GM12878 (cell line): ENCODE results near the gene KBTBD8. TPM values are rescaled to one million over a fixed set of nuclear protein-coding genes. Genes with fewer than 3 reads are reported as not detected.

ENCODE experiments used
- ATAC-seq: fragments of 200-7000 bp; cut with Tn5 transposase; 3 replicates; pipeline ENCODE4 v1.9.1; 2020; ENCODE audit warnings: mild to moderate bottlenecking, moderate library complexity
- BruUV-seq: library from RNA; stranded (reverse); fragments of 400-500 nt; replicated peaks from 2 replicates; lab custom pipeline; 2021; lab: Mats Ljungman, UMichigan
- CTCF ChIA-PET: fragments of 300-600 bp; sonication (Branson Sonifier 250); formaldehyde crosslinking; extraction: SDS; loops from one replicate; lab custom pipeline; 2021; ENCODE audit warnings: inconsistent platforms; lab: Yijun Ruan, JAX
- POLR2A ChIA-PET: fragments of 350-600 bp; formaldehyde crosslinking; extraction: SDS; loops from one replicate; lab custom pipeline; 2021; ENCODE audit warnings: inconsistent platforms; lab: Charles Lee
- RAD21 ChIA-PET: fragments of 300-600 bp; sonication (Branson Sonifier 250); formaldehyde crosslinking; loops from one replicate; lab custom pipeline; 2023; ENCODE audit warnings: antibody characterized with exemption; ENCODE audit not compliant: unreplicated experiment; lab: Charles Lee
- SMC1A ChIA-PET: fragments of 300-600 bp; sonication (Branson Sonifier 250); formaldehyde crosslinking; loops from one replicate; lab custom pipeline; 2023; ENCODE audit not compliant: unreplicated experiment, uncharacterized antibody; lab: Charles Lee
- DNase-seq: peaks from one replicate; pipeline ENCODE4 v3.0.0-alpha.2; 2011; ENCODE audit warnings: low read depth, low spot score
- FAIRE-seq: peaks from 3 replicates; lab custom pipeline; 2011; peaks lifted over from hg19 to GRCh38; lab: Jason Lieb, UNC
- H2AFZ ChIP-seq: 2 replicates; pipeline ENCODE4 v1.6.0; 2011; ENCODE audit warnings: low read depth, low read length, control low read depth; ENCODE audit not compliant: control insufficient read depth
- H3K27ac ChIP-seq: 2 replicates; pipeline ENCODE4 v1.5.1; 2011; ENCODE audit warnings: control low read depth; ENCODE audit not compliant: control insufficient read depth, insufficient read depth
- H3K27me3 ChIP-seq, 2 experiments: replicated peaks in 1 of 2; 2 replicates each; pipeline versions ENCODE4 v1.6.0 to v1.6.1; 2011; ENCODE audit warnings: low read length in 1 of 2; ENCODE audit not compliant: control insufficient read depth in 2 of 2, insufficient read depth in 2 of 2
- H3K36me3 ChIP-seq, 2 experiments: 2 replicates each; pipeline ENCODE4 v1.5.1; 2011; ENCODE audit warnings: low read length in 1 of 2; ENCODE audit not compliant: control insufficient read depth in 2 of 2, insufficient read depth in 2 of 2
- H3K4me1 ChIP-seq: 2 replicates; pipeline ENCODE4 v1.6.1; 2011; ENCODE audit warnings: mild to moderate bottlenecking, low read length, moderate library complexity, mixed read lengths; ENCODE audit not compliant: control insufficient read depth, insufficient read depth
- H3K4me2 ChIP-seq: 2 replicates; pipeline ENCODE4 v1.6.0; 2011; ENCODE audit warnings: control low read depth; ENCODE audit not compliant: control insufficient read depth, insufficient read depth
- H3K4me3 ChIP-seq: fragments of 200-600 bp; sonication (generic); 2 replicates; pipeline ENCODE4 v1.5.1; 2016
- H3K79me2 ChIP-seq: 2 replicates; pipeline ENCODE4 v1.6.0; 2011; ENCODE audit warnings: low read length; ENCODE audit not compliant: control insufficient read depth, insufficient read depth
- H3K9ac ChIP-seq: 2 replicates; pipeline ENCODE4 v1.8.0; 2011; ENCODE audit warnings: low read length, control low read depth, mixed read lengths; ENCODE audit not compliant: control insufficient read depth, insufficient read depth
- H3K9me3 ChIP-seq: replicated peaks from 3 replicates; pipeline ENCODE4 v1.5.1; 2011; ENCODE audit warnings: mild to moderate bottlenecking, low read length; ENCODE audit not compliant: control insufficient read depth, insufficient read depth
- H4K20me1 ChIP-seq: 2 replicates; pipeline ENCODE4 v1.6.0; 2011; ENCODE audit not compliant: control insufficient read depth, insufficient read depth
- BHLHE40 ChIP-seq, 2 experiments: fragments of 450-650 bp in 1 of 2; IDR thresholded peaks; 2 replicates each; pipeline ENCODE4 v1.6.1; 2011 to 2017; ENCODE audit warnings: low read depth in 2 of 2, borderline replicate concordance in 1 of 2, improper control_type of control experiment in 1 of 2, low read length in 1 of 2, mild to moderate bottlenecking in 1 of 2
- CHD4 ChIP-seq: fragments of 200-600 bp; sonication (generic); IDR thresholded peaks from 2 replicates; pipeline ENCODE4 v1.6.1; 2016; ENCODE audit warnings: mild to moderate bottlenecking
- EED ChIP-seq: sonication (generic); IDR thresholded peaks from 2 replicates; pipeline ENCODE4 v1.6.1; 2016; ENCODE audit warnings: antibody characterized with exemption, low read depth
- MEF2B ChIP-seq: fragments of 450-650 bp; IDR thresholded peaks from 2 replicates; pipeline ENCODE4 v1.6.1; 2018; ENCODE audit warnings: mild to moderate bottlenecking, moderate library complexity; ENCODE audit not compliant: partially characterized antibody, poor library complexity, severe bottlenecking
- MTA3 ChIP-seq: IDR thresholded peaks from 2 replicates; pipeline ENCODE4 v1.6.1; 2012; ENCODE audit warnings: low read length, inconsistent platforms, borderline replicate concordance
- NFYB ChIP-seq: IDR thresholded peaks from 2 replicates; pipeline ENCODE4 v1.6.1; 2011; ENCODE audit warnings: low read depth, mild to moderate bottlenecking, low read length, improper control_type of control experiment, moderate library complexity; ENCODE audit not compliant: insufficient read depth
- SMAD5 ChIP-seq: IDR thresholded peaks from 2 replicates; pipeline ENCODE4 v1.6.1; 2016; ENCODE audit warnings: antibody characterized with exemption, low read depth
- SMC3 ChIP-seq: IDR thresholded peaks from 2 replicates; pipeline ENCODE4 v1.6.1; 2011; ENCODE audit warnings: low read length, improper control_type of control experiment, borderline replicate concordance
- SUZ12 ChIP-seq: fragments of 200-600 bp; sonication (generic); IDR thresholded peaks from one replicate; pipeline ENCODE4 v1.6.1; 2018; ENCODE audit warnings: antibody characterized with exemption, mild to moderate bottlenecking; ENCODE audit not compliant: unreplicated experiment
- ZNF384 ChIP-seq: IDR thresholded peaks from 2 replicates; pipeline ENCODE4 v1.6.1; 2012; ENCODE audit warnings: low read depth, mild to moderate bottlenecking, low read length, improper control_type of control experiment, borderline replicate concordance
- ZNF622 ChIP-seq: fragments of 450-650 bp; IDR thresholded peaks from 2 replicates; pipeline ENCODE4 v1.6.1; 2017; ENCODE audit warnings: mild to moderate bottlenecking, inconsistent platforms
- WGBS: methylation state at CpG from one replicate; pipeline ENCODE4 v1.1.6; 2016; ENCODE audit warnings: low lambda C conversion rate; ENCODE audit not compliant: insufficient replicate concordance, insufficient coverage; ENCODE audit errors: missing lambda C conversion rate; 5-methylcytosine and 5-hydroxymethylcytosine counted together
- in situ Hi-C: fragments of 300-500 bp; cut with MboI; formaldehyde crosslinking; loops from 9 replicates; pipeline ENCODE4 v1.14.3; 2018; ENCODE audit warnings: mixed read lengths
- intact Hi-C: fragments of 100-400 bp; cut with micrococcal nuclease; formaldehyde crosslinking; loops from one replicate; pipeline ENCODE4 v1.14.2; 2022; ENCODE audit not compliant: unreplicated experiment
- polyA plus RNA-seq, 11 experiments: library from polyadenylated mRNA; depleted of rRNA in 4 of 11; unstranded in 6 of 11; stranded (reverse) in 5 of 11; fragments of >200 nt; fragmentation: Nextera tagmentation in 4 of 11; fragmentation: Illumina TruSeq in 1 of 11; extraction: Ambion mirVana in 4 of 11; extraction: Trizol in 1 of 11; gene quantifications; 1 replicate in 1 of 11; 2 replicates in 10 of 11; pipeline versions ENCODE4 v1.2.1 to v1.2.3, GENCODE V29; 2011 to 2016; ENCODE audit warnings: inconsistent platforms in 2 of 11, missing spikeins in 2 of 11, low read depth in 1 of 11
- total RNA-seq, 4 experiments: library from RNA; depleted of rRNA in 3 of 4; stranded (reverse); fragments of >200 nt in 3 of 4; fragmentation: Illumina TruSeq in 1 of 4; extraction: Trizol in 1 of 4; gene quantifications; 2 replicates each; pipeline versions ENCODE4 v1.2.1 to v1.2.3, GENCODE V29; 2013 to 2021
- TF ChIP-seq, protein P1 (sequence below): IDR thresholded peaks from 2 replicates; pipeline ENCODE4 v1.6.1; 2011; ENCODE audit warnings: low read depth, mild to moderate bottlenecking, low read length, moderate library complexity, borderline replicate concordance; ENCODE audit errors: extremely low read depth
- TF ChIP-seq, protein P2 (sequence below): fragments of 450-650 bp; IDR thresholded peaks from 2 replicates; pipeline ENCODE4 v1.6.1; 2017; ENCODE audit warnings: mild to moderate bottlenecking
- TF ChIP-seq, protein P3 (sequence below): IDR thresholded peaks from 2 replicates; pipeline ENCODE4 v1.6.1; 2011; ENCODE audit warnings: borderline replicate concordance, low read depth, mild to moderate bottlenecking, moderate library complexity, low read length; ENCODE audit not compliant: insufficient read depth, poor library complexity, severe bottlenecking
- TF ChIP-seq, protein P4 (sequence below): fragments of 450-650 bp; IDR thresholded peaks from 2 replicates; pipeline ENCODE4 v1.6.1; 2018; ENCODE audit warnings: borderline replicate concordance, mild to moderate bottlenecking; ENCODE audit not compliant: partially characterized antibody
- TF ChIP-seq, protein P5 (sequence below): fragments of 450-650 bp; IDR thresholded peaks from 2 replicates; pipeline ENCODE4 v1.6.1; 2014; ENCODE audit warnings: mild to moderate bottlenecking

The KBTBD8 gene
- total and polyA plus RNA-seq, 10 of the 15 experiments (the other 5 are each of a cell fraction or from before 2014, with no cell fraction given), result 8.5 to 44.4 (median 19.3) TPM

DNA sequence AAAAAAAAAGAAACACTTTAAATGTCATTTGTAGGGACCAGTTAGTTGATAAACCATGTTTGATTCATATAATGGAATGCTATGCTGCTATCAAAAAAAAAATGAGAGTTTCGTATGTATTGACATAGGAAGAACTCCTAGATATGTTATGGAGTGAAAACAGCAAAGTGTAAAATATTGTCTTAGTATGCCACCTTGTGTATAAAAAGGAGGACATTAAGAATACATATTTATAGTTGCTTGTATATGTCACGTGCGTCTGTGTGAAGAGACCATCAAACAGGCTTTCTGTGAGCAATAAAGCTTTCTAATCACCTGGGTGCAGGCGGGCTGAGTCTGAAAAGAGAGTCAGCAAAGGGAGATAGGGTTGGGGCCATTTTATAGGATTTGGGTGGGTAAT is 39.5 kb downstream of the KBTBD8 start:
- in situ Hi-C loops, result no loop called here
- no peak for TF ChIP-seq ZNF384
- TF ChIP-seq EED, result no peak
- no peak for TF ChIP-seq MTA3
- TF ChIP-seq BHLHE40 (IDR thresholded peaks at IDR 0.05; ENCODE audit: borderline replicate concordance in 1 of 2, low read depth in 2 of 2, low read length in 1 of 2), result peak in 1 of 2 experiments; percentile 33; a peak in 1 of 4 replicates
- no peak for TF ChIP-seq CHD4
- TF ChIP-seq SUZ12, result no peak
- TF ChIP-seq, protein P1, sequence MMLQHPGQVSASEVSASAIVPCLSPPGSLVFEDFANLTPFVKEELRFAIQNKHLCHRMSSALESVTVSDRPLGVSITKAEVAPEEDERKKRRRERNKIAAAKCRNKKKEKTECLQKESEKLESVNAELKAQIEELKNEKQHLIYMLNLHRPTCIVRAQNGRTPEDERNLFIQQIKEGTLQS, result no peak
- peak; percentile 18; the same call in 1 of the 2 replicates for TF ChIP-seq SMC3
- no peak for TF ChIP-seq NFYB
- TF ChIP-seq, protein P2, sequence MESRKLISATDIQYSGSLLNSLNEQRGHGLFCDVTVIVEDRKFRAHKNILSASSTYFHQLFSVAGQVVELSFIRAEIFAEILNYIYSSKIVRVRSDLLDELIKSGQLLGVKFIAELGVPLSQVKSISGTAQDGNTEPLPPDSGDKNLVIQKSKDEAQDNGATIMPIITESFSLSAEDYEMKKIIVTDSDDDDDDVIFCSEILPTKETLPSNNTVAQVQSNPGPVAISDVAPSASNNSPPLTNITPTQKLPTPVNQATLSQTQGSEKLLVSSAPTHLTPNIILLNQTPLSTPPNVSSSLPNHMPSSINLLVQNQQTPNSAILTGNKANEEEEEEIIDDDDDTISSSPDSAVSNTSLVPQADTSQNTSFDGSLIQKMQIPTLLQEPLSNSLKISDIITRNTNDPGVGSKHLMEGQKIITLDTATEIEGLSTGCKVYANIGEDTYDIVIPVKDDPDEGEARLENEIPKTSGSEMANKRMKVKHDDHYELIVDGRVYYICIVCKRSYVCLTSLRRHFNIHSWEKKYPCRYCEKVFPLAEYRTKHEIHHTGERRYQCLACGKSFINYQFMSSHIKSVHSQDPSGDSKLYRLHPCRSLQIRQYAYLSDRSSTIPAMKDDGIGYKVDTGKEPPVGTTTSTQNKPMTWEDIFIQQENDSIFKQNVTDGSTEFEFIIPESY, result no peak
- TF ChIP-seq, protein P3, sequence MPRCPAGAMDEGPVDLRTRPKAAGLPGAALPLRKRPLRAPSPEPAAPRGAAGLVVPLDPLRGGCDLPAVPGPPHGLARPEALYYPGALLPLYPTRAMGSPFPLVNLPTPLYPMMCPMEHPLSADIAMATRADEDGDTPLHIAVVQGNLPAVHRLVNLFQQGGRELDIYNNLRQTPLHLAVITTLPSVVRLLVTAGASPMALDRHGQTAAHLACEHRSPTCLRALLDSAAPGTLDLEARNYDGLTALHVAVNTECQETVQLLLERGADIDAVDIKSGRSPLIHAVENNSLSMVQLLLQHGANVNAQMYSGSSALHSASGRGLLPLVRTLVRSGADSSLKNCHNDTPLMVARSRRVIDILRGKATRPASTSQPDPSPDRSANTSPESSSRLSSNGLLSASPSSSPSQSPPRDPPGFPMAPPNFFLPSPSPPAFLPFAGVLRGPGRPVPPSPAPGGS, result no peak
- TF ChIP-seq SMAD5, result no peak
- TF ChIP-seq ZNF622, result no peak
- TF ChIP-seq, protein P4, sequence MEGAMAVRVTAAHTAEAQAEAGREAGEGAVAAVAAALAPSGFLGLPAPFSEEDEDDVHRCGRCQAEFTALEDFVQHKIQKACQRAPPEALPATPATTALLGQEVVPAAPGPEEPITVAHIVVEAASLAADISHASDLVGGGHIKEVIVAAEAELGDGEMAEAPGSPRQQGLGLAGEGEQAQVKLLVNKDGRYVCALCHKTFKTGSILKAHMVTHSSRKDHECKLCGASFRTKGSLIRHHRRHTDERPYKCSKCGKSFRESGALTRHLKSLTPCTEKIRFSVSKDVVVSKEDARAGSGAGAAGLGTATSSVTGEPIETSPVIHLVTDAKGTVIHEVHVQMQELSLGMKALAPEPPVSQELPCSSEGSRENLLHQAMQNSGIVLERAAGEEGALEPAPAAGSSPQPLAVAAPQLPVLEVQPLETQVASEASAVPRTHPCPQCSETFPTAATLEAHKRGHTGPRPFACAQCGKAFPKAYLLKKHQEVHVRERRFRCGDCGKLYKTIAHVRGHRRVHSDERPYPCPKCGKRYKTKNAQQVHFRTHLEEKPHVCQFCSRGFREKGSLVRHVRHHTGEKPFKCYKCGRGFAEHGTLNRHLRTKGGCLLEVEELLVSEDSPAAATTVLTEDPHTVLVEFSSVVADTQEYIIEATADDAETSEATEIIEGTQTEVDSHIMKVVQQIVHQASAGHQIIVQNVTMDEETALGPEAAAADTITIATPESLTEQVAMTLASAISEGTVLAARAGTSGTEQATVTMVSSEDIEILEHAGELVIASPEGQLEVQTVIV, result no peak
- TF ChIP-seq, protein P5, sequence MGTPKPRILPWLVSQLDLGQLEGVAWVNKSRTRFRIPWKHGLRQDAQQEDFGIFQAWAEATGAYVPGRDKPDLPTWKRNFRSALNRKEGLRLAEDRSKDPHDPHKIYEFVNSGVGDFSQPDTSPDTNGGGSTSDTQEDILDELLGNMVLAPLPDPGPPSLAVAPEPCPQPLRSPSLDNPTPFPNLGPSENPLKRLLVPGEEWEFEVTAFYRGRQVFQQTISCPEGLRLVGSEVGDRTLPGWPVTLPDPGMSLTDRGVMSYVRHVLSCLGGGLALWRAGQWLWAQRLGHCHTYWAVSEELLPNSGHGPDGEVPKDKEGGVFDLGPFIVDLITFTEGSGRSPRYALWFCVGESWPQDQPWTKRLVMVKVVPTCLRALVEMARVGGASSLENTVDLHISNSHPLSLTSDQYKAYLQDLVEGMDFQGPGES, result no peak
- no peak for TF ChIP-seq MEF2B

More for the DNA sequence above, 39.5 kb downstream of the KBTBD8 start:
- Histone ChIP-seq H3K9ac (no peak overlapping the region), H3K4me1 (no peaks in the 10 kb centered on the region), H3K9me3 (no peaks in the 10 kb centered on the region; the same call in 2 of the 3 replicates), H2AFZ (no peak overlapping the region), H3K79me2 (no peaks in the 10 kb centered on the region), H3K27ac (no peak overlapping the region), H4K20me1 (no peaks in the 10 kb centered on the region), H3K4me2 (no peak overlapping the region), H3K4me3 (no peak overlapping the region), H3K36me3 (no peaks in the 10 kb centered on the region), H3K27me3 (no peaks in the 10 kb centered on the region)
- ChIA-PET POLR2A (no interaction called here), RAD21 (no interaction called here), CTCF (interaction anchor here (0.7 to 2.1 kb wide), 4 partner anchors 8 to 66 kb away, joined by 3 to 13 read pairs (median 8); no protein-coding TSS in a partner anchor), SMC1A (interaction anchor here (1.0 to 2.2 kb wide), 5 partner anchors 9 to 99 kb away, joined by 3 to 14 read pairs (median 6); no protein-coding TSS in a partner anchor)
- no TSS peak for BruUV-seq
- no peak for DNase-seq
- ATAC-seq, result no peak
- intact Hi-C loops, result loop anchor here (2.0 kb wide), 1 partner anchor 65 kb away; no protein-coding TSS in a partner anchor
- FAIRE-seq, result no peak
- 27% methylated on average over 4 of the region's 4 CpGs for whole genome bisulfite sequencing
